HCT116 (cell line): ENCODE measurements around the gene MFSD6. TPM values are rescaled to one million over a fixed set of nuclear protein-coding genes. Genes with fewer than 3 reads are reported as not detected.

Experiments
- ATAC-seq: fragments of 200-7000 bp; cut with Tn5 transposase; 2 replicates; pipeline ENCODE4 v1.9.1; 2020; ENCODE audit warnings: mild to moderate bottlenecking, moderate library complexity
- BruUV-seq: library from RNA; stranded (reverse); fragments of 400-500 nt; replicated peaks from 2 replicates; lab custom pipeline; 2021; lab: Mats Ljungman, UMichigan
- CTCF ChIA-PET: fragments of 300-600 bp; sonication (Branson Sonifier 250); formaldehyde crosslinking; loops from one replicate; lab custom pipeline; 2021; ENCODE audit warnings: antibody characterized with exemption; lab: Charles Lee
- POLR2A ChIA-PET: fragments of 300-600, 350-600 bp; sonication (Branson Sonifier 250); formaldehyde crosslinking; loops from one replicate; lab custom pipeline; 2021; ENCODE audit warnings: antibody characterized with exemption; lab: Charles Lee
- RAD21 ChIA-PET, 2 experiments: fragments of 300-600 bp; sonication (Branson Sonifier 250); formaldehyde crosslinking; loops; one replicate each; lab custom pipeline; 2023; ENCODE audit warnings: low total read pairs in 2 of 2; ENCODE audit not compliant: uncharacterized antibody in 2 of 2, unreplicated experiment in 2 of 2, low non-redundant PET in 1 of 2; lab: Charles Lee
- DNase-seq: peaks from one replicate; pipeline ENCODE4 v3.0.0-alpha.2; 2010; ENCODE audit warnings: low read depth, low spot score
- H2AFZ ChIP-seq: fragments of 200-600 bp; shearing (Covaris generic), sonication (generic); 2 replicates; pipeline ENCODE4 v1.6.1; 2017; ENCODE audit warnings: low read depth, mixed run types, mixed read lengths, antibody characterized with exemption, low read length; ENCODE audit not compliant: poor library complexity, severe bottlenecking
- H3K27ac ChIP-seq: 2 replicates; pipeline ENCODE4 v1.5.1; 2012; ENCODE audit warnings: low read depth, low read length
- H3K27me3 ChIP-seq: fragments of 200-600 bp; sonication (generic); 2 replicates; pipeline ENCODE4 v1.6.1; 2016; ENCODE audit warnings: mixed run types, low read length, mixed read lengths; ENCODE audit not compliant: insufficient read depth
- H3K36me3 ChIP-seq, 2 experiments: fragments of 200-500 bp in 1 of 2; fragments of 200-600 bp in 1 of 2; sonication (Bioruptor generic) in 1 of 2; sonication (generic) in 1 of 2; 2 replicates each; pipeline versions ENCODE4 v1.5.1 to v1.6.1; 2014 to 2016; ENCODE audit warnings: low read length in 2 of 2, inconsistent platforms in 1 of 2, mixed read lengths in 1 of 2, mixed run types in 1 of 2; ENCODE audit not compliant: insufficient read depth in 2 of 2, control insufficient read depth in 1 of 2
- H3K4me1 ChIP-seq, 2 experiments: fragments of 200-600 bp in 1 of 2; sonication (generic) in 1 of 2; 2 replicates each; pipeline versions ENCODE4 v1.5.1 to v1.6.1; 2012 to 2017; ENCODE audit warnings: low read length in 2 of 2, inconsistent platforms in 1 of 2, mild to moderate bottlenecking in 1 of 2, mixed read lengths in 1 of 2, mixed run types in 1 of 2, moderate library complexity in 1 of 2; ENCODE audit not compliant: insufficient read depth in 2 of 2, control insufficient read depth in 1 of 2
- H3K4me2 ChIP-seq: fragments of 200-600 bp; sonication (generic); 2 replicates; pipeline ENCODE4 v1.6.1; 2017; ENCODE audit warnings: mixed run types, low read length, mixed read lengths
- H3K4me3 ChIP-seq, 2 experiments: fragments of 200-600 bp in 1 of 2; sonication (generic) in 1 of 2; replicated peaks in 1 of 2; 2 replicates each; pipeline ENCODE4 v1.5.1; 2011 to 2016; ENCODE audit warnings: low read length in 2 of 2, control low read depth in 1 of 2, low read depth in 1 of 2, mild to moderate bottlenecking in 1 of 2, mixed read lengths in 1 of 2, mixed run types in 1 of 2
- H3K79me2 ChIP-seq: fragments of 200-600 bp; sonication (generic); 2 replicates; pipeline ENCODE4 v1.6.1; 2017; ENCODE audit warnings: mild to moderate bottlenecking, mixed run types, low read length, moderate library complexity, mixed read lengths; ENCODE audit not compliant: insufficient read depth
- H3K9ac ChIP-seq: fragments of 200-600 bp; sonication (generic); 2 replicates; pipeline ENCODE4 v1.6.1; 2016; ENCODE audit warnings: low read length, mixed read lengths
- H3K9me2 ChIP-seq: fragments of 200-600 bp; sonication (generic), shearing (Covaris generic); 2 replicates; pipeline ENCODE4 v1.6.1; 2017; ENCODE audit warnings: mixed run types, mild to moderate bottlenecking, moderate library complexity; ENCODE audit not compliant: insufficient read depth
- H3K9me3 ChIP-seq, 2 experiments: fragments of 200-500 bp in 1 of 2; fragments of 200-600 bp in 1 of 2; sonication (Bioruptor generic) in 1 of 2; sonication (generic) in 1 of 2; 2 replicates each; pipeline ENCODE4 v1.6.1; 2014 to 2017; ENCODE audit warnings: low read length in 2 of 2, mixed read lengths in 2 of 2, inconsistent platforms in 1 of 2, low read depth in 1 of 2, mild to moderate bottlenecking in 1 of 2, mixed run types in 1 of 2, moderate library complexity in 1 of 2; ENCODE audit not compliant: control insufficient read depth in 1 of 2, insufficient read depth in 1 of 2
- H4K20me1 ChIP-seq: fragments of 200-600 bp; sonication (generic), shearing (Covaris generic); 2 replicates; pipeline ENCODE4 v1.6.1; 2017; ENCODE audit warnings: mixed run types, mild to moderate bottlenecking, moderate library complexity; ENCODE audit not compliant: insufficient read depth
- EZH2phosphoT487 ChIP-seq: fragments of 200-600 bp; IDR thresholded peaks from 2 replicates; pipeline ENCODE4 v1.6.1; 2018; ENCODE audit warnings: antibody characterized with exemption, borderline replicate concordance
- POLR2AphosphoS5 ChIP-seq: IDR thresholded peaks from 2 replicates; pipeline ENCODE4 v1.6.1; 2011; ENCODE audit warnings: mild to moderate bottlenecking, low read depth, low read length, moderate library complexity
- SIN3A ChIP-seq: IDR thresholded peaks from 2 replicates; pipeline ENCODE4 v1.6.1; 2012; ENCODE audit warnings: low read depth
- SRF ChIP-seq: IDR thresholded peaks from 2 replicates; pipeline ENCODE4 v1.6.1; 2012; ENCODE audit warnings: low read depth
- TCF7L2 ChIP-seq: IDR thresholded peaks from 2 replicates; pipeline ENCODE4 v1.7.0; 2011; ENCODE audit warnings: borderline replicate concordance, inconsistent platforms; ENCODE audit not compliant: insufficient read depth, insufficient read length; ENCODE audit errors: extremely low read depth
- ZBTB33 ChIP-seq: IDR thresholded peaks from 2 replicates; pipeline ENCODE4 v1.6.1; 2011; ENCODE audit warnings: mild to moderate bottlenecking, low read length, moderate library complexity; ENCODE audit not compliant: insufficient replicate concordance; ENCODE audit errors: extremely low read depth
- intact Hi-C: fragments of 100-400 bp; cut with micrococcal nuclease; formaldehyde crosslinking; loops from 2 replicates; pipeline ENCODE4 v1.10.0; 2022
- total RNA-seq: library from RNA; stranded (reverse); gene quantifications from one replicate; pipeline ENCODE4 v1.2.1, GENCODE V29; 2021; ENCODE audit not compliant: unreplicated experiment

MFSD6 gene
- total RNA-seq, 1 experiment from 2014 or later = 18.6 TPM

DNA sequence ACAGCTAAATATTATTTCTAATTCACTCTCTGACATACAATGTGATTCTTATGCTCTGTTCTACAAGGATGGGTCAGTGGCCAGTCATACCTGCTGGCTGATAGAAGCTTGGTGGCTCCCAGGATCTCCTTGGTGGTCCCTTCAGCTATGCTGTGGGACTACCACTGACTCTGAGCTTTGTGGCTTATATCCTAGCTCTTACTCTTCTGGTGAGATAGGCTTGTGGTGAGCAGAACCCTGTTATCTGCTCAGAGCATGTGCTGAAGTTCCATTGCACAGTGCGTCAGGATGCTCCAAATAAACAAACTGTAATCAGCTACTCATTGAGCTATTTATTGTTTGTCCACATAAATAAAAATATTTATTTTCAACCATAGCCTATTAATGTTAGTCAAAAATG is 51.7 kb downstream of the MFSD6 start:
- ATAC-seq = no peak
- no TSS peak for BruUV-seq

DNA sequence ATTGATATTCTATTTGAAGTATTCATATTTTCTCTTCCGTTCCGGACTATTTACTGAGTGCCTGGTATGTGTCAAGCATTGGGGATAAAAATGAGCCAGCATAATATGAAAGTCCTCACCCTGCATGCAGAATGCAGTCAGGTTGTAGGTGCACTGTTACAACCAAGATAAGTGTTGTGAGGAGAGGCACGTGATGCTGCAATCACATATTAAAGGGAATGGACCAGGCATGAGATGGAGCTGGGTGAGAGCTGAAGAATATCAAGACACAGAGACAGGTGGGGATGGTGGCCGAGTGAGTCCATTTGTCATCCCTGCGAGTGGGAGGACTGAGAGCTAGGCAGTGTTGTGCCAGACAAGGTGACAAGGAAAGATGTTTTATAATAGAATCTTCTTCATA is 52.3 kb downstream of the MFSD6 start:
- BruUV-seq = no TSS peak
- H3K4me3 ChIP-seq = no peak overlapping the region
- no peak overlapping the region for H3K27ac ChIP-seq
- no peaks in the 10 kb centered on the region for H3K79me2 ChIP-seq
- no peaks in the 10 kb centered on the region for H3K36me3 ChIP-seq
- ATAC-seq (no peak), DNase-seq (no peak)
- no peak overlapping the region for H2AFZ ChIP-seq
- H3K4me2 ChIP-seq = no peak overlapping the region
- H3K4me1 ChIP-seq = peaks cover 0 to 9% of the 10 kb centered on the region in 2 experiments; a peak in 2 of 4 replicates
- TF ChIP-seq SIN3A (no peak), TCF7L2 (no peak), EZH2phosphoT487 (no peak)
- ChIA-PET POLR2A (no interaction called here), RAD21 (no interaction called here), CTCF (no interaction called here)
- H3K27me3 ChIP-seq = no peaks in the 10 kb centered on the region
- intact Hi-C loops = no loop called here
- no peaks in the 10 kb centered on the region for H4K20me1 ChIP-seq
- no peak overlapping the region for H3K9ac ChIP-seq
- no peaks in the 10 kb centered on the region for H3K9me2 ChIP-seq
- no peaks in the 10 kb centered on the region for H3K9me3 ChIP-seq

More for the DNA sequence above, 51.7 kb downstream of the MFSD6 start:
- no peak overlapping the region for H3K4me2 ChIP-seq
- no peaks in the 10 kb centered on the region for H3K27me3 ChIP-seq
- intact Hi-C loops = no loop called here
- H3K4me1 ChIP-seq = peaks cover 0 to 9% of the 10 kb centered on the region in 2 experiments; a peak in 2 of 4 replicates
- ChIA-PET POLR2A (no interaction called here), CTCF (no interaction called here), RAD21 (no interaction called here)
- no peak overlapping the region for H2AFZ ChIP-seq
- H3K4me3 ChIP-seq = no peak overlapping the region
- no peak for DNase-seq
- no peaks in the 10 kb centered on the region for H3K36me3 ChIP-seq
- TF ChIP-seq ZBTB33 = no peak
- no peak for TF ChIP-seq POLR2AphosphoS5
- TF ChIP-seq SRF = no peak
- no peak overlapping the region for H3K9ac ChIP-seq
- no peaks in the 10 kb centered on the region for H3K9me2 ChIP-seq
- H3K27ac ChIP-seq = no peak overlapping the region
- no peaks in the 10 kb centered on the region for H3K9me3 ChIP-seq
- no peaks in the 10 kb centered on the region for H4K20me1 ChIP-seq
- H3K79me2 ChIP-seq = no peaks in the 10 kb centered on the region
